A549 (cell line): ENCODE measurements around the gene USP13. TPM values are rescaled to one million over a fixed set of nuclear protein-coding genes. Genes with fewer than 3 reads are reported as not detected.

ENCODE experiments used
- ATAC-seq, 2 experiments: fragments of 200-7000 bp in 1 of 2; fragments of >200 bp in 1 of 2; cut with Nextera tagmentation in 1 of 2; cut with Tn5 transposase in 1 of 2; 3 replicates each; pipeline versions ENCODE4 v1.8.0 to v1.9.1; 2018 to 2020; ENCODE audit warnings: mild to moderate bottlenecking in 1 of 2, moderate library complexity in 1 of 2
- CTCF ChIA-PET: fragments of 300-600 bp; sonication (Branson Sonifier 250); formaldehyde crosslinking; extraction: SDS; loops from one replicate; lab custom pipeline; 2021; ENCODE audit warnings: antibody characterized with exemption, inconsistent platforms; lab: Yijun Ruan, JAX
- POLR2A ChIA-PET: fragments of 350-600 bp; formaldehyde crosslinking; extraction: SDS; loops from one replicate; lab custom pipeline; 2021; ENCODE audit warnings: antibody characterized with exemption, inconsistent platforms; lab: Yijun Ruan, JAX
- DNase-seq, 2 experiments: peaks; one replicate each; pipeline versions ENCODE4 v3.0.0 to v3.0.0-alpha.2; 2011 to 2016; ENCODE audit warnings: low read depth in 1 of 2, low spot score in 1 of 2
- FAIRE-seq: peaks from 2 replicates; lab custom pipeline; 2011; peaks lifted over from hg19 to GRCh38; lab: Jason Lieb, UNC
- H3K27ac ChIP-seq, 2 experiments: fragments of >200 bp; sonication (Bioruptor Twin); formaldehyde crosslinking; 3 replicates each; pipeline ENCODE4 v1.5.1; 2016 to 2017
- H3K4me1 ChIP-seq: fragments of >200 bp; sonication (Bioruptor Twin); formaldehyde crosslinking; 3 replicates; pipeline ENCODE4 v1.6.1; 2016
- H3K4me2 ChIP-seq: fragments of >200 bp; sonication (Bioruptor Twin); formaldehyde crosslinking; 3 replicates; pipeline ENCODE4 v1.6.1; 2016
- H3K4me3 ChIP-seq: fragments of >200 bp; sonication (Bioruptor Twin); formaldehyde crosslinking; 3 replicates; pipeline ENCODE4 v1.5.1; 2016
- H3K9me3 ChIP-seq: fragments of >200 bp; sonication (Bioruptor Twin); formaldehyde crosslinking; 3 replicates; pipeline ENCODE4 v1.6.1; 2016
- ATOH8 ChIP-seq: fragments of 250-450 bp; sonication (Bioruptor Pico); IDR thresholded peaks from 2 replicates; pipeline ENCODE4 v1.5.0; 2020; ENCODE audit warnings: low read depth, mild to moderate bottlenecking, moderate library complexity
- BCL3 ChIP-seq: fragments of >200 bp; sonication (Bioruptor Twin); formaldehyde crosslinking; IDR thresholded peaks from 3 replicates; pipeline ENCODE4 v1.6.1; 2016
- CTCF ChIP-seq: fragments of >200 bp; sonication (Bioruptor Twin); formaldehyde crosslinking; IDR thresholded peaks from 3 replicates; pipeline ENCODE4 v1.5.1; 2016
- ELK1 ChIP-seq: fragments of 150-350 bp; IDR thresholded peaks from 2 replicates; pipeline ENCODE4 v1.6.1; 2014; ENCODE audit warnings: low read depth, mild to moderate bottlenecking, low read length
- HEYL ChIP-seq: fragments of 250-450 bp; sonication (Bioruptor Pico); IDR thresholded peaks from 2 replicates; pipeline ENCODE4 v1.8.0; 2021; ENCODE audit warnings: mild to moderate bottlenecking, moderate library complexity
- HOXB5 ChIP-seq: fragments of 250-450 bp; sonication (Bioruptor Pico); IDR thresholded peaks from 2 replicates; pipeline ENCODE4 v1.5.0; 2020; ENCODE audit warnings: mild to moderate bottlenecking, moderate library complexity
- JUNB ChIP-seq: fragments of >200 bp; sonication (Bioruptor Twin); formaldehyde crosslinking; IDR thresholded peaks from 2 replicates; pipeline ENCODE4 v1.6.1; 2016
- KDM5A ChIP-seq: fragments of 200-600 bp; sonication (generic); IDR thresholded peaks from 2 replicates; pipeline ENCODE4 v1.6.1; 2016; ENCODE audit warnings: antibody characterized with exemption, mild to moderate bottlenecking
- MYC ChIP-seq: IDR thresholded peaks from 2 replicates; pipeline ENCODE4 v1.6.1; 2012; ENCODE audit warnings: mild to moderate bottlenecking, inconsistent platforms, low read length, improper control_type of control experiment, borderline replicate concordance
- NPAS2 ChIP-seq: fragments of 250-450 bp; sonication (Bioruptor Pico); IDR thresholded peaks from 2 replicates; pipeline ENCODE4 v1.8.0; 2022; ENCODE audit warnings: mild to moderate bottlenecking, moderate library complexity, borderline replicate concordance
- PBX3 ChIP-seq: IDR thresholded peaks from 2 replicates; pipeline ENCODE4 v1.6.1; 2012
- RAD21 ChIP-seq, 2 experiments: fragments of >200 bp in 1 of 2; sonication (Bioruptor Twin) in 1 of 2; formaldehyde crosslinking in 1 of 2; IDR thresholded peaks in 1 of 2; conservative IDR thresholded peaks in 1 of 2; 2 replicates in 1 of 2; 3 replicates in 1 of 2; pipeline ENCODE4 v1.6.1; 2012 to 2018; ENCODE audit warnings: inconsistent platforms in 1 of 2
- RCOR1 ChIP-seq: fragments of 150-350 bp; IDR thresholded peaks from 2 replicates; pipeline ENCODE4 v1.6.1; 2014; ENCODE audit warnings: antibody characterized with exemption, low read length, low read depth
- RFX5 ChIP-seq: fragments of 450-650 bp; IDR thresholded peaks from 2 replicates; pipeline ENCODE4 v1.7.1; 2014; ENCODE audit warnings: antibody characterized with exemption, mild to moderate bottlenecking, moderate library complexity
- TFCP2L1 ChIP-seq: fragments of 250-450 bp; sonication (Bioruptor Pico); IDR thresholded peaks from 2 replicates; pipeline ENCODE4 v1.5.0; 2021; ENCODE audit warnings: mild to moderate bottlenecking
- ZNF302 ChIP-seq: fragments of 250-450 bp; sonication (Bioruptor Pico); IDR thresholded peaks from 2 replicates; pipeline ENCODE4 v1.9.0; 2021; ENCODE audit warnings: inconsistent platforms, mild to moderate bottlenecking, moderate library complexity
- WGBS: methylation state at CpG from one replicate; pipeline ENCODE4 v1.1.6; 2017; ENCODE audit errors: missing lambda C conversion rate; 5-methylcytosine and 5-hydroxymethylcytosine counted together
- polyA plus RNA-seq, 4 experiments: library from polyadenylated mRNA; depleted of rRNA in 3 of 4; stranded (reverse); fragments of >200 nt; fragmentation: RNase III in 1 of 4; extraction: RNeasy Plus Mini Kit Qiagen cat#74134 plus additional on column Dnase treatment in 1 of 4; gene quantifications; 2 replicates in 3 of 4; 3 replicates in 1 of 4; pipeline ENCODE4 v1.2.3, GENCODE V29; 2011 to 2017

USP13 gene
- polyA plus RNA-seq, 2 of the 4 experiments (the other 2 are of a cell fraction) = 7.5 to 10.2 TPM

- no peak for ATAC-seq
- no peak overlapping the region for H3K27ac ChIP-seq
- no peak overlapping the region for H3K4me2 ChIP-seq
- CTCF ChIA-PET = interaction anchor here (0.8 to 1.5 kb wide), 2 partner anchors 15 to 86 kb away, joined by 3 read pairs; no protein-coding TSS in a partner anchor
- TF ChIP-seq CTCF (no peak), BCL3 (no peak)
- H3K4me3 ChIP-seq = no peak overlapping the region
- H3K9me3 ChIP-seq = no peaks in the 10 kb centered on the region
- POLR2A ChIA-PET = no interaction called here
- DNase-seq = no peak
- peaks cover 22% of the 10 kb centered on the region for H3K4me1 ChIP-seq
- no peak for FAIRE-seq
These were observed 82.5 kb downstream of the USP13 start for GRCh38 chr3:179735321-179735720.

GRCh38 chr3:179738998-179739397 is 86.2 kb downstream of the USP13 start:
- TF ChIP-seq TFCP2L1 (no peak), ELK1 (no peak), PBX3 (no peak), MYC (no peak), HOXB5 (CRISPR knock-in tag) (no peak), RFX5 (no peak), JUNB (no peak), ATOH8 (no peak), NPAS2 (CRISPR knock-in tag) (no peak), RCOR1 (no peak), HEYL (no peak), KDM5A (no peak), RAD21 (conservative IDR thresholded peaks at IDR 0.05 in 1 of 2, IDR thresholded peaks at IDR 0.05 in 1 of 2) (no peak), ZNF302 (CRISPR knock-in tag) (no peak)
- peaks cover 8% of the 10 kb centered on the region for H3K4me1 ChIP-seq
- no peak overlapping the region for H3K4me2 ChIP-seq
- CTCF ChIA-PET = interaction anchor here (1.4 kb wide), 1 partner anchor 11 kb away, joined by 3 read pairs; no protein-coding TSS in a partner anchor
- no peak for ATAC-seq
- 100% methylated on average over 4 of the region's 6 CpGs for WGBS
- no peak overlapping the region for H3K4me3 ChIP-seq
- FAIRE-seq = no peak
- no peak overlapping the region for H3K27ac ChIP-seq
- POLR2A ChIA-PET = no interaction called here
- DNase-seq = no peak
- H3K9me3 ChIP-seq = no peaks in the 10 kb centered on the region
